HG03521 (cell line): ENCODE data around the gene NDC1.
"Not testable (repeated sequence)": the region's sequence is repeated elsewhere in the genome, so short reads cannot be mapped to it uniquely, and the experiment has no call there.

ENCODE experiments used
- ATAC-seq: cut with Tn5 transposase; IDR thresholded peaks from one replicate; pipeline ENCODE4 v1.9.1; 2021; ENCODE audit warnings: mild to moderate bottlenecking, moderate library complexity; ENCODE audit not compliant: unreplicated experiment

Gene NDC1, protein sequence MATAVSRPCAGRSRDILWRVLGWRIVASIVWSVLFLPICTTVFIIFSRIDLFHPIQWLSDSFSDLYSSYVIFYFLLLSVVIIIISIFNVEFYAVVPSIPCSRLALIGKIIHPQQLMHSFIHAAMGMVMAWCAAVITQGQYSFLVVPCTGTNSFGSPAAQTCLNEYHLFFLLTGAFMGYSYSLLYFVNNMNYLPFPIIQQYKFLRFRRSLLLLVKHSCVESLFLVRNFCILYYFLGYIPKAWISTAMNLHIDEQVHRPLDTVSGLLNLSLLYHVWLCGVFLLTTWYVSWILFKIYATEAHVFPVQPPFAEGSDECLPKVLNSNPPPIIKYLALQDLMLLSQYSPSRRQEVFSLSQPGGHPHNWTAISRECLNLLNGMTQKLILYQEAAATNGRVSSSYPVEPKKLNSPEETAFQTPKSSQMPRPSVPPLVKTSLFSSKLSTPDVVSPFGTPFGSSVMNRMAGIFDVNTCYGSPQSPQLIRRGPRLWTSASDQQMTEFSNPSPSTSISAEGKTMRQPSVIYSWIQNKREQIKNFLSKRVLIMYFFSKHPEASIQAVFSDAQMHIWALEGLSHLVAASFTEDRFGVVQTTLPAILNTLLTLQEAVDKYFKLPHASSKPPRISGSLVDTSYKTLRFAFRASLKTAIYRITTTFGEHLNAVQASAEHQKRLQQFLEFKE

DNA sequence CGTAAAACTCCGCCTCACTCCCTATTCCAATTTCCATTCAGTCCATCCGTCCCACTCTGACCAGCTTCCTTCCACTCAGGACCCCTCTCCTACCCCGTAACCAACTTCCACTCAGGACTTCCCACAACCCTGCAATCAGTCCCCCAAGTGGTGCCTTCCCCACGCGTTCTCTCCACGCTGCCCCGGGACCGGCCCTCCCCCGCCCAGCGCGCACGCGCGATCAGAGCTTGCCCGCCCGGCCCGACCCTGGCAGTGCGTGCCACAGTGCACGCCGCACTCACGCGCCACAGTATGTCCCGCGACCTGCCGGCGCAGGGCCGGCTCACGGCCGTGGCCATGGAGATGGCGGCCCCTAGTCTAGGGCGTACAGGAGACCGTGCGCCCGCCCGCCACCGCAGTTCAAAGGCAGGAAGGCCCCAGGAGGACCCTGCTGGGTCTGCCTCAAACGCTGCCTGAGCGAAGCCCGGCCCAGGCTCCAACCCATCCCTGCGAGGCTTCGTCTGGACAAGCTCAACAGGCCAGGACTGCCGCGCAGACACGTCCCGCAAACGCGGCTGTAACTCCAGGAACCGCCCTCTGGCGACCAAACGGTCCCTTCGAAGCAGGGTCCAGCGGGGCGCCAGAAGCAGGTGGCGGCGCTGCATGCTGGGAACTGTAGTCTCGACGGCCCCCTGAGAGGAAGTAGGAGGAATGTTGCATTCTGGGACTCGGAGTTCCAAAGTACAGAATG lies at the start of gene NDC1:
Gene NDC1, minus strand, starts transcription at position 373 of the 730 bp plus-strand sequence. Its CDS starts 35 bp downstream, at position 338.
- peak; percentile 79 for ATAC-seq

DNA sequence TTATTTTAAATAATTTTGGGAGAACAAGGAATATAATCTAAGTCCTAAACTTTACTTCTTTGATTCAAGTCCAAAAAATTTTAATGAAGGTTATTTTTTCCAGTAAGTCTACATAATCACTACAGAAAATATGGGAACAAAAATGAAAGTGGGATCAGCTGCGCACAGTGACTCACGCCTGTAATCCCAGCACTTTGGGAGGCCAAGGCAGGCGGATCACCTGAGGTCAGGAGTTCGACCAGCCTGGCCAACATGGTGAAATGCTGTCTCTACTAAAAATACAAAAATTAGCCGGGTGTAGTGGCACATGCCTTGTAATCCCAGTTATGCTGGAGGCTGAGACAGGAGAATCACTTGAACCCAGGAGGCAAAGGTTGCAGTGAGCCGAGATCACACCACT lies 45.5 kb upstream of the NDC1 start:
- not testable (repeated sequence) for ATAC-seq

DNA sequence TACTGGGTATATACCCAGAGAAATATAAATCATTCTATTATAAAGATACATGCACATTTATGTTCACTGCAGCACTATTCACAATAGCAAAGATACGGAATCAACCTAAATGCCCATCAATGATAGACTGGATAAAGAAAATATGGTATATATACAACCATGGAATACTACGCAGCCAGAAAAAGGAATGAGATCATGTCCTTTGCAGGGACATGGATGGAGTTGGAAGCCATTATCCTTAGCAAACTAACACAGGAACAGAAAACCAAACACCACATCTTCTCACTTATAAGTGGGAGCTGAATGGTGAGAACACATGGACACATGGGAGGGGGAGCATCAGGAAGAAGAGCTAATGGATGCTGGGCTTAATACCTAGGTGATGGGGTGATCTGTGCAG lies 43.8 kb upstream of the NDC1 start:
- ATAC-seq = not testable (repeated sequence)

DNA sequence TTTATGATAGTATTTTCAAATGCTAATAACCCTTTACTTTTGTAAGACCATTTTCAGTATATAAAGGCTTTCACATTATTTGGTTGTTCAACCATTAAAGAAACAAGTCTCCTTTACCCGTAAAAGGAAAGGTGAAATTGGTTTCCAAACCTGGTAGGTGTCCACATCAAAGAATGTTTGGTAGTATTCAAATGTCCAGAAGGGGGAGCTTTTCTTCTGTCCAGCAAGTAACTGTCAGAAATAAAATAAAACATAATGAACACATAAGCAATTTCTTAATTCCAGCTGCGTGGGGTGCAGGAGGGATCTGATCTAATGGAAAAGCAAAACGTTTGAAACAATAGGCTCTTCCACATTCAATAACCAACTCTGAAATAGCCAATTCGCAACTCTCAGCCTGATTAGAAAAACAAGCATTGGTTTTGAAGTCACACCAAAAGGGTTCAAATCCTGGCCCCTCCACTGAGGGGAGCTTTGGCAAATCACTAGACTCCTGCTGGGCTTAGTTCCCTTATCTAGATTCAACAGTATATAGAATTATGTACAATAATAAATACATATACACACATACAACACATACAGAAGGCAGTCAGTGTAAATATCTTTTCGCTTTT lies 40.5 kb upstream of the NDC1 start:
- ATAC-seq = no peak

DNA sequence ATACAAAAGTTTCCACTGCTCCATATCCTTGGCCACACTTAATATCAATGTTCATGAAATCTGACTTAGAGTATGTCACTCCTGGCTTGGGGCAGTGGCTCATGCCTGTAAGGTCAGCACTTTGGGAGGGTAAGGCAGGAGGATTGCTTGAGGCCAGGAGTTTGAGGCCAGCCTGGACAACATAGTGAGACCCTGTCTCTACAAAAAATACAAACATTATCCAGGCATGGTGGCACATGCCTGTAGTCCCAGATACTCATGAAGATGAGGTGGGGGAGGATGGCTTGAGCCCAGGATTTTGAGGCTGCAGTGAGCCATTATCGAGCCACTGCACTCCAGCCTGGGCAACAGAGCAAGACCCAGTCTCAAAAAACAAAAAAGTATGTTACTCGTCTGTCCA lies 37.1 kb upstream of the NDC1 start:
- ATAC-seq = not testable (repeated sequence)

DNA sequence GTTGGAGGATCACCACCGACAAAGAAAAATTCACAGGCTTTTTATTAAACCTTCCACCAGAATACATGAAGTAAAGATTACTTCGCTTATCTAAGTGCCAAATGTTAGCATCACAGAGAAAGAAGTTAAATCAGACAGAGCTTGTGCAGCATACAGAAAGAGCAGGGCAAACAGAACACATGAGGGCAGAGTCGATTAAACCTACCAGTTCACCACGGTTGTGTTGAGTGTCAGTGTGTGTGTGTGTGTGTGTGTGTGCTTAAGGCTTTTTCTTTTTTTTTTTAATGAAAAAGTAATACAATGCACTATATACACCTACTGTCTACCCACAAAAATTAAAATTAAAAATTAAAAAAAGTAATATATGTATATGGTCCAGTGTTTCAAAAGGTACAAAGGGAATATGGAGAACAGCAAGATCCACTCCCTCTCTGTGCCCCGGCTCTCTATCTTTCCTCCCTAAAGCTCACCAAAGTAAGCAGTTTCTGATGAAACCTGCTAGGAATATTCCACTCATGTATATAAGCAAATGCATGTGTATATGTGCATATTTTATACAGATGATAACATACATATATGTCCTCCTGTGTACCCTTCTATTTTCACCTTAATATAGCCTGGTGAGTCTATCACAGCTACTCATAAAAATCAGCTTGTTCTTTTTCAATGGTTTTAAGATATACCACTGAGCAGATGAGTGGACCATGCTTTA lies 33.8 kb upstream of the NDC1 start:
- no peak for ATAC-seq

DNA sequence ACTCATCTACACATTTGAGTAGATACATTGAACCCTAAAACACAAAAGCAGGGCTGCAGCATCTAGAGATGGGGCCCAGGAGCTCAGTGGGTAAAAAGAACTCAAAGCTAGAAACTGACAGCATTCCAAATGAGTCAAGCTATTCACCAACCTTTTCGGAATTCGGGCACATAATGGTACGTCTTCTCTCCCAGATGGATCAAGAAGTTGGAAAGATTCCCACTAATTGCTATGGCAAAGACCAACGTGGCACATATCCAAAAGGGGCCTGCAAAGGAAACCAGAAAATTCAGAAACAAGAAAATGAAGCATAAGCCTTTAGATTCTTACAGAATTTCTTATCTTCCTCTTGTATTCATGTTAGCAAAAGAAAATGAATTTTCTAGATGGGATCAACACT lies 33.1 kb upstream of the NDC1 start:
- ATAC-seq = no peak

DNA sequence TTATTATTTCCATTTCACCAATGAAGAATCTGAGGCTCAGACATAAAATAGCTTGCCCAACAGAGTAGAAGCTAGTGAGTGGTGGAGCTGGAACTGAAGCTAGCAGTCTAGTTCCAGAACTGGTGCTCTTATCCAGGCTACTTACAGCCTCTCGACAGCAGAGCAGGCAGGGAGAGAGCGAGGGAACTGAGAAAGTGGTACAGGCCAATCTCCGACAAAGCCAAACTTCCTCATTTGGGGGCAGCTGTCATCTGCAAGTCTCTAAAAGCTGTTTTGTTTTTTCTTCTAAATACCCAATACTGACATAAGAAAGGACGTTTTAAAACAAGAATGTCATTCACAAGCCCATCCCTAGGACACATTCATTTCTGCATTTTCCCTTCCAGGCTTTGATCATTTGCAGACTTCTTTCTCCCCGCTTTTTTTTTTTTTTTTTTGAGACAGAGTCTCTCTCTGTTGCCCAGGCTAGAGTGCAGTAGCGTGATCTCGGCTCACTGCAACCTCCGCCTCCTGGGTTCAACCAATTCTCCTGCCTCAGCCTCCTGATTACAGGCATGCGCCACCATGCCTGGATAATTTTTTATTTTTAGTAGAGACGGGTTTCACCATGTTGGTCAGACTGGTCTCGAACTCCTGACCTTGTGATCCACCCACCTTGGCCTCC lies 31.5 kb upstream of the NDC1 start:
- no peak for ATAC-seq

DNA sequence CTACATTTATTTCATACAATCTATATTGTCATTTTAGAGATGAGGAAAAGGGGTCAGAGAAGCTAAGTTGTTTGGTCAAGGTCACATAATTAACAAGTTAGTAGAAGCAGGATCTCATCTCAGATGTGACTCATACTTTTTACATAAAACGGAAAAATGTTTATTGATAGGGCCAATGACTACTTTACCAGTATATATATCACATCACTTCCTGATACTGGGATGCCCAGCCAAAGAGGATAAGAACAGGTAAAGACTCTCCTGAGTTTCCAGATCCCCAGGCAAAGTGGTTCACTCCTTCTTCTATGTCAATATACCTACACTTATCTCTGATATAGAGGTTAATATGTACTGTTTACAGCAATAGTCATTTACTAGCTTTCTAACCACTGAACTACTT lies 30.5 kb upstream of the NDC1 start:
- no peak for ATAC-seq

DNA sequence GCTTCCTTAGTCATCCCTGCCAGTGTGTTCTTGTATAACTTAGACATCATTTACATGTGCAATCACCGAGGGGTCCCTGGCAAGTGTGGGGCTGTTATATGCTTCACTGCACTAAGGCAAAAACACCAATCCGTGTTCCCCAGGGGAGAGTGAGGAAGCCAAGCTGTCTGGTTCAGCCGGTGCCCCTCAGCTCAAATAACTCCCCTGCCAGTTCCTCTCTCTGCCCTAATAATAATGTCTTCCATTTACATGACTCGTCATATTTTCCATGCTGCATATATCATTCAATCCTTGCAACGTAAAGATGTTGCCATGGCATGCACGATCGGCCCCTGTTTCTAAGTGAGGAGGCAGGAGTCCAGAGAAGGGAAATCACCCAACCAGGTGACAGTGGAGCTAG lies 24.4 kb upstream of the NDC1 start:
- no peak for ATAC-seq

DNA sequence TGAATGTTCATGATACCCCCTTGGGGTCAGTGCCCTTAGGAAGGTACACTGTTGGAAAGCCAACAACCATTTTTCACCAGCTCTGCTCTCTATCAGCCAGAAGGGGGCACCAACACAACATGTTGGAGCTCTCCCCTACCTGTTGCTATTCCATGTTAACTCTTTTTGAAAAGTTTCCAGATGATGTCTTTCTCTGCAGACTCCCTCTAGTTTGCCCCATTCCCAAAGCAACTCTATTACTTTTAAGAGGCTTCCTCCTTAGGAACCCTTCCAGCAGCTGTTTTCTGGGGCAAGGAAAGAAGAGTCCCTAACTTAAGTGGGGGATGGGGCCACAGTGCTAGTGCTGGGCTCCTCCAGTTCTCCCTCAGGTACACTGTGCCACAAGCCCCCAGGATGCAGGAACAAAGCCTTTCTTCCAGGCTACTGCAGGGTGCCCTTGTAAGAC lies 22.9 kb upstream of the NDC1 start:
- no peak for ATAC-seq

DNA sequence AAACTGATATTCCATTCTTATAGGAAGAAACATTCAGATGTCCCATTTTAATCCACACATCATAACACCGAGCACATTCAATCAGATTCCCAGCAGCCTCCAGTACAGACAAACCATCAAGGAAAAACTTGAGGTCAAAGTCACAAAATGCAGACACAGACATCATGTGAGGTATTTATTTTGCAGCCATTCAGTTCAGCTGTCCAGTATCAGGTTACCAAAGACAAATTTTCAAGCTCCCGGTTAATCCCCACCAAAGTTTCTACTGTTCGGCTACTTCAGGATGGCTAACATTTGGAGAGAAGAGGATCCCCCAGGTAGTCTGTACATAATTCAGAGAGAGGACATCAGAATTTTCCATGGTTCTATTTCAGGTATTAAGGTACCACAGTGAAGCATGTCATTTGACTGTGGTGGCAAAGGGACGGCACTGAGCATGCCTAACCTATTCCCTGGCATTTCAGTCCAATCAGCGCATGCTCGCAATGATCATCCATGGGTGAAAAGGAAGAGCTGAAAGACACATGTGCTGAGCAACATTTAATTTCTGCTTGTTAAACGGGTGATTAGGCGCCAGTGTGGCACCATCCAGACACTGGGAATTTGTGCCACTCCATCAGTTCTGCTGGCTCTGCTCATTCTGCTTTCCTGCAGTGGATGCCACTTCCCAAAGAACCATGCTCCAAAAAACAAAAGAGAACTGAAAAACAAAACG lies 13.6 kb upstream of the NDC1 start:
- no peak for ATAC-seq

DNA sequence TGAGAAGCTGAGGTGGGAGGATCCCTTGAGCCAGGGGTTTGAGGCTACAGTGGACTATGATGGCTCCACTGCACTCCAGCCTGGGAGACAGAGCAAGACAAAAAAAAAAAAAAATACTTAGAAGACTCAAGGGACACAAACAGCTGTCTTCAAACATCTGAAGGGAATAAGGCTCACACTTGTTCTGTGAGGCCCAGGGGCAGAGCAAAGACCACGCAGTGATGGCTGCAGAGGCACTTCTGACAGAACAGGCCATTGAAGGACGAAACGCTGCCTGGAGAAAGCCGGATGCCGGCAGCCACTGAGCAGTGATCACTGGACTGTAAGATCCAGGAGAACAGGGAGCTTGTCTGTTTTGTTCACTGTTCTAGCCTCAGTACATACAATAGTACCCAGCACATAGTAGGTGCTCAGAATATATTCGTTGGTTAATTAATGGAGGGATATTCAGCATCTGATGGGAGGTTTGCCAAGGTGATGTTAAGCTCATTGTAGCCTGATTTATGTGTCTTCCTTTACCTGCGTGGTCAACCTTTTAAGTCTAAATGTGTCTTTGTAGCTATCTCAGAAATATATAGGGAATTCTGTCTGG lies 12.1 kb upstream of the NDC1 start:
- no peak for ATAC-seq

DNA sequence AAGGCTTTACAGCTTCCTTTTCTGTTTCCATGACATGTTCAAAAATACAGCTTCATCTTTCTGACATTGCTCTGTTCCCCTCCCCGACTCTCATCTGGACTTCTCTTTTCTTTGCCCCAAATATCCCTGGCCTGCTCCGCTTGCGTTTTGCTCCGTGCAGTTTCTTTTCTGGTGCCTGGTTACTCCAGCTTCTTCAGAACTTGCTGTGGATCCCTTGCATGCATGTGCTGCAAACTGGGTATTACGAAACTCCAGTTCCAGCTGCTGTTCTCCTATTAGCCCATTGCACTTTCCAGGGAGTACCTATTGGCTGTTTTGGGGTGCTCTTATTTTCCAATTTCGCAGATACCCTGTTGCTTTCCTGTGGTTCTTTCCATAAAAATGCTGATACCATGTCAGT lies 9.9 kb upstream of the NDC1 start:
- ATAC-seq = no peak

DNA sequence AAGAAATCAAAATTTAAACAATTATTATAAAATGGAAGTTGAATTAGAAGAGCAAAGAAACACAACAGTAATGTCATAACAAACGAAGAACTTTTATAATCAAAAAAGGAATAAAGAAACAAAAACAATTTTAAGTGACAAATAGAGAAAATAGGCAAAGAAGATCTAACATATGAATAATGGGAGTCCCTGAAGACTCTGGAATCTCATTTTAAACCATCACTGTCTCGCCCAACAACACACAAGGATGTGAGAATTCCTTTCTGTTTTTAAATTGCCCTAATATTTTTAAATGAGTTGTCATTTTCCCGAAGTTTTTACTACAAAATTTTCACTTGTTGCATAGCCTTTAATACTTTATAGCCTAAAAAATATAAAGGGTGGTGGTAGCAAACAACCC lies 4.3 kb upstream of the NDC1 start:
- ATAC-seq = no peak

DNA sequence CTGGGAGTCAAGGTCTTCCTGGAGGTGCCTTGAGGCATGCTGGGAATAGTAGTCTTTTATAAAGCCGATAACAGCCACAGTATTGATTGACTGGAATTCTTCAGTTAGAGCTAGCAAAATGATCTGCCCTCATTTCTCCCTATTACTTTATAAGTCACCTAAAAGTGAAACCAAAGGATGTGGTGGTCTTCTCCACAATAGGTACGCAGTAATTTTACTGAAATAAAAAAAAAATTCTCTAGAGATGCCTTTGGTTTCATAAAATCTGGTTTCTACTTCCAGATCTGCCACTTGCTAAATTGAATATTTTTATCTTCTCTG lies 518 bp upstream of the NDC1 start:
- ATAC-seq = no peak

DNA sequence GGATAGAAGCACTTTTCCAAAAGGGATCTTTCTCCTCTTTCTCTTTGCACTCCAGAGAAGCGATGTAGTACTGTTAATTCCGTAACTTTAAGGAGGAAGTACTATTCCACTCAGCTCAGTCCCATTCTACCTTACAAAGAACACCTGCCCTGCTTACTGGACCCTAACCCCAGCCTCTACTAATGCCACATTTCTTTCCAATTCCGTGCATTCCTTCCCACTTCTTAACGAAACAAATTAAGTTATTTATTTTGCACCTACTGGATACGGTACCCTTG lies 511 bp downstream of the NDC1 start:
- no peak for ATAC-seq

DNA sequence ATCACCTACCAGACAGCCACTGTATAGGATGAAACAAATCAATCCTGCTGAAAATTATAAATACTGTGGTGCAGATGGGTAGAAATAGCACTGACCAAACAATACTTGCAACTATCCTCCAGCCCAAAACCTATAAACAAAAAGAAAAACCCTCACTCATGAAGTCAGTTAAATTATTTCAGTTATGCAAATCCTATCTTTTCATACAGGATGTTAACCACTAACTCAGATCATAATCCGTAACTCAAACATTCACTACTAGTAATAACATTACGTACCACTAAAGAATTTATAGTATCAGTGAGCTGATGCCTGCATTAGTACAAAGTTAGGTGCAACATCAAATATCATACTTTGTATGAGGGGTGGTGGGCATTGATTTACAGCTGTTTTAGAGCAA lies 2.6 kb downstream of the NDC1 start:
- ATAC-seq = no peak

DNA sequence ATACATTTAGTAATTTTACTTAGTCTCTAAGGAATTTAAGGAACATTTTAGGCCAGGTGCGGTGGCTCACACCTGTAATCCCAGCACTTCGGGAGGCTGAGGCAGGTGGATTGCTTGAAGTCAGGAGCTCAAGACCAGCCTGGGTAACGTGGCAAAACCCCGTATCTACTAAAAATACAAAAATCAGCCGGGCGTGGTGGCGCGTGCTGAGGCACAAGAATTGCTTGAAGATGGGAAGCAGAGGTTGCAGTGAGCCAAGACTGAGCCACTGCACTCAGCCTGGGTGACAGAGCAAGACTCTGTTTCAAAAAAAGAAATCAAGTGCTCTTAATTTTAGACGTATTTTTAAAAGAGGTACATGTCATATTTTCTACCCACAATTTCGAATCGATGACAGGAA lies 3.3 kb downstream of the NDC1 start:
- ATAC-seq = no peak

DNA sequence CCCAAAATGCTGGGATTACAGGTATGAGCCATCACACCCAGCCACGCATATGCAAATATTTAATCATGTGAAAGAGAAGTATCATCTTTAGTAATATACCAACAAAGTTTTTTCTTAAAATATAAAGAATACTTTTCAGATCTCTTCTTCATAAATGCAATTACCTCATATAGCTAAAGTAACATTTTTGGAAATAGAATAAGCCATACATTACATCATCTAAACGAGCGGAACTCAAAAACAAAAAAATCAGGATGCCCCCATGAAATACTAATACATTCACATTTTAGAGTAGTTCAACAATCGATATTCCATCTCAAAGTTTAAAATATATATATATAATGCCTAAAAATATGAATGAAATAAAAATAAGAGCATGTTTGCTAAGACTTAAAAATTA lies 4.7 kb downstream of the NDC1 start:
- no peak for ATAC-seq
